EH (cell line): ENCODE data around the gene MICAL2.

Source experiments
- DNase-seq: peaks from one replicate; pipeline ENCODE4 v3.0.0-alpha.2; 2015; ENCODE audit warnings: low read depth

MICAL2 gene

DNA sequence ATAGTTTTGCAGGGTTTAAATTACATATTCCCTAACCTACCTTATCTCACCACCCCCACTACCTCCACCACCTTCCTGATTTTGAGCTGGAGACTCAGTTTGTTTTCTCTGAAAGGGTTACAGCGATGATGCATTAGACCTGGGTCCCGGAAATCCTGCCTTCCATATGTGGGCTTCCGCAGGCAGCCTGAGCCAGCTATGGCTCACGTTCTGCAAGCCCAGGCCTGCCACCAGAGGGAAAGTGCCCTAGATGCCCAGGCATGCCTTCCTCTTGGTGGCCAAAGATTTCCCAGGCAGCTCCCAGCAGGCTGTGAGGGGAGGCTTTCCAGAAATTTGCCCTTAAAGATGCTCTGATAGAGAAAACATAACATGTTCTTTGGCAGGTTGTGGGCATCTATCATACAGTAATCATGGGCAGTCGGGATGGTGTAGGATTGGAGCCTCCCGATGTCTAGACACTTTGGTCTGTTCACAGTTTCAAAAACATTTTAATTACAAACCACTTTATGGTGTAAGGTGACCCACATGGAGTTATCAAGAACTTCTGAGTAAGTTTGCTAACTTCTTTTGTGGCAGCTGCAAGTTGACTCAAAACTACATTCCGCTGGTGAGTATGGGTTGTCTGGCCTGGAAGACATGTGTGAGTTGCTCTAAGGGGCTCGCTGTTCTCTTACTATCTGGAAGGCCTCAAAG is 79.3 kb downstream of the MICAL2 start:
- DNase-seq = no peak

DNA sequence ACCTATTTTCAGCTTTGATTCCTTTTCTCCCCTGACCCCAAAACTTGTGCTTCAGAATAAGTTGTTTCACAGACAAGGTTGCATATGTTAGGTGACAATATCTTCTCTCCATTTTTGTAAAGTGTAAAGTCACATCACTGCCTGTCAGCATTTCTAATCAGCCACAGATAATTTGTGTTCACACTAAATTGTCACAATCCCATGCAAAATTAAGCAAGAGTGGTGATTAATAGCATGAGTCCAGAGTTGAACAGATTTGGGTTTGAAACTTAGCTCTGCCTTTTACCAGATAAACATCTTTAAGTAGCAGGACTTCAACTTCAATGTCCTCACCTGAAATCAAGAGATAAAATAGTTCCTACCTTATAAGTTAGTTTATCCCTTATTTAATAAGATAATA is 80.1 kb downstream of the MICAL2 start:
- no peak for DNase-seq

DNA sequence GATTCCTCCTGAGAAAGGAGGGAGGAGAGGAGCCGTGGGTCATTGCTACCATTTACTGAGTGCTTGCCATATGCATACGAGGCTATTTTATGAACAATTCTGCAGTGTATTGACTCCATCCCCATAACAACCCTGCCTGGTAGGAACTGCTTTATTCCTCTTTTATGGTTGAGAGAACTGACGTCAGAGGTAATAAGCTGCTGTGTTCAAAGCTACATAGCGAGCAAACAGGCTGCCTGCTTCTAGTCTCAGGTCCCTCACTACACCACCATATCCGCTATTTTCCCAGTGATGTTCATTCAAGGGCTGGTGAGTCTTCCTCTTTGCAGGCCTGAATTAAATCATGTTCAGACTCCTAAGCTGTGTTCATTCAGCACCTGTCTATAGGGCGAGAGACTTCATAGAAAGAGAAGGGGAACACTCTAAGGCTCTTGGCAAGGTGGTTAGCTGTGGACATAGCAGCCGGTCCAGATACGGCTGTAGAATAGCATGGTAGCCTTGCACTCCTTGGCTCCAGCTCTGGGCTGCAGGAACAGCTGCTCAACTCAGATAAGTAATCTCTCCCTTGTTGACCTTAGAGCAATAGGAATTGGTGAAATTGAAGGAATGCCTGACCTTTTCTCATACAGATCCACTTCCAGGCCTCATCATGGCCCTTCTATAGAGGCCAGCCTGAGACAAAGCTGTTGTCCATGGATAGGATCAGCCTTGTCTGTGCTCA is 82.6 kb downstream of the MICAL2 start:
- DNase-seq = no peak

DNA sequence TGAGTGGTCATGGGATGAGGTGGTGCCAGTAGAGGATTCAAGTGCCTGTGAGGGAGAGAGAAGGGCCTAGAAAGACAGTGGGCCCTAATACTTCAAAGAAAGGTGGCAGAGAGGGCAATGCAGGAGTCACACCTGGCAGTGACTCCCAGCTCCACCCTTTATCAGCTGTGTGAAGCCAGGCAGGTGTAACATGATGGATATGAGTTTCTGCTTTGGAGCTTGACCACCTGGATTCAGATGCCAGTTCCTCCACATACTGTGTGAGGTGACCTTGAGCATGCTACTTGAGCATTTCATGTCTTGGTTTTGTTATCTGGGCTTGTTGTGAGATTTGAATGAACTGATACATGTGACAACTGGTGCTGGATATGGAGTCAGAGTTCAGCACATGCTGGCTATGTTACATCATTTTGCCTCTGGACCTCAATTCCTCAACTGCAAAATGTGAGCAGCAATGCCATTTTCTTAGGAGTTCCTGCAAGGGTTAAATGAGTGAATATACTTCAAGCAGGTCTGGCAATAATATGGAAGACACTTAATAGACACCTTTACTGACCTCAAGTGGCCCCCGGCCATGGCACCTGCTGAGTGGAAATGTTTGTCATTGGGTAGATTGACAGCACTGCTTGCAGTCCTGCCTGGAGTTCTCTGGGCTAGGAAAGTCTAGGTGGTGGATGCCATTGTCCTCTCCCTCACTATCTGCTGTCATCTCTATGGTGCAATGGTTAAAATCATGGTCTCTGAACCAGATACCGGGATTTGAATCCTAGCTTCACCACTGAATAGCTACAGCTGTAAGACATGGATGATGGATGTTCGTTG is 83.3 kb downstream of the MICAL2 start:
- DNase-seq = no peak

DNA sequence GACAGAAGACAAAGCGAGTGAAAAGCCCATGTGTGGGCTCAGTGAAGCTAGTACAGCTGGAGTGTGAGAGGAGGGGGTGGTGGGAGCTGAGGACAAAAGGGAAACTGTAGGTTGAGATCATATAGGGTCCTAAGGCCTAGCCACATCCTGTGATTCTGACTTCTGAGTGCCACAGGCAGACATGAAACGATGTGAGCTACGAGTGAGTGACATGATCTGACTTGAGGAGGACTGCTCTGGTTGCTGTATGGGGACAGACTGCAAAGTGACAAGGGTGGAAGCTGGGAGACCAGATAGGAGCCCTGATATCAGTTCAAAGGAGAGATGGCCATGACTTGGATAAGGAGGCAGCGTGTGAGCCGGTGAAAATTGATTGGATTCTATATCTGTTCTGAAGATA is 85.4 kb downstream of the MICAL2 start:
- DNase-seq = no peak

DNA sequence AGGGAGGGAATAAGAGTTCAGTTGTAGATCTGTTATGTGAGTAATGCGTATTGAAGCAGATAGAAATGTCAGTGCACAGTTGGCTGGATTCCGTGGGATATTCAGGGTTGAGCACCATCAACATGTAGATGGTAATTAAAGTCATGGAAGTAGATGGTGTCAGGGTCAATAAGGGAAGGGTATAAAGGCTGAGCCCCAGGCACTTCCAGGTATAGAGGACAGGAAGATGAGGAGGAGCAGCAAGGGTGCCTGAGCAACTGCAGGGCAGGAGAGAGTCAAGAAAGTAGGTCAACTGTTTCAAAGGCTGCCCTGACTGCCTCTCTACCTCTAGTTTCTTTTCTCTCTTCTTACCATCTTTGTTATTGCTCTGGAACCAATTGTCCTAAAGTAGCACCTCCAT is 85.9 kb downstream of the MICAL2 start:
- DNase-seq = no peak

DNA sequence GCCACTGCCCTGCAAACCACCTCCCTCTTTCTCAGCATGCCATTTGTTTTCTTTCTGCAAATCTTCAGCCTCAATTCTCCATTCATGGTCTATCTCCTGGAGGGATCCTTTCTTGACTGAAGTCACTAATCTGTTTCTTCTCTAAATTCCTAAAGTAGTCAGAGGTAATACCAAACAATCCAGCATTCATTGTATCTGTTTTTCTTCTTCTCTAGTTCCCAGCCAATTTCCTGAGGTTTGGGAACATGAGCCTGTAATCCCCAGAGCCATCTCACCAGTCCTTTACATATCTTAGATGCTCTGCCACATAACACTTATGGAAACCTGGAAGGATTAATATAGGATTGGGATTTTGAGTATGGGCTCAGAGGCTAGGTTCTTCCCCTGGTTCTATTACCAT is 86.5 kb downstream of the MICAL2 start:
- DNase-seq = peak; percentile 54

DNA sequence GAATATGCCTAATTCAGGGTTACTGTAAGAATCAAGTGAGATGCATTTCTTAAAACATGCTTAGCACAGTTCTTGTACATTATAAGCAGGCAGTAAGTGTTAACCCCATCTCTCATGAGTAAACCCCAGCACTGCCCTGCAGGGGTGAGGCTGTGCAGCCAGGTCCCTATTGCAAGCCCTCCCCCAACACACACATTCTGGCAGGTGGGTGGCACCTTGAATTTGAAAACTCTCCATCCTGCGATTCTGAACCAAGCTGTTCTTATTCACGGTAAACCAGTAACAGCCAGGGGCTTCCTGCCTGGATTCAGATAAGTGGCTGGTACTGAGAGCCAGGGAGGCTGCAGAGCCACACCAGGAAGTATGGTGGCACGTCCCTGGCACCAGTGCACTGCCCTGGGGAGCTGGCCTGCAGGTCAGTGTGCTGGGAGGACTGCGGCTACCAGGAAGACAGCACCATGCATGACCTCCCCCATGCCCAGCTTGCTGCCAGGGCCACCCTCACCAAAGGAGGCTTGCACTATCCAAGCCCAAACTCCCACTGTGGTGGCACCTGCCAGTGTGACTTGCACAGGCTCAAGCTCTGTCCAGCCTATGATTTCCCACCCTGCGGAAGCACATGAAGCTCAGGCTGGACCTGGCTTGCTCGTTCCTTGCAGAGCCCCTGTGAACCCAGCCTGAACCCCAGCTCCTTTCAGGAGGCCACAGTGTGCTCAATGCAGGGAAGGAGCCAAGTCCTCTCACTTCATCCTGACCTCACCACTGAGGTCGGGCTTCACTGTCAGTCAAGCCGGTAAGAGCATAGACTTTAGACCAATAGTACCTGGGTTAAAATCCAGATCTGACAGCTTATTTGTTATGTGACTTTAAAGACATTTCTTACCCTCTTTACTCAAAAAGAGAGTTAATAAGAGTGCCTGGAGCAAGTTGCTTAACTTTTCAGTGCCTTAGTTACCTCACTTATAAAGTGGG is 88.1 kb downstream of the MICAL2 start:
- DNase-seq = no peak

DNA sequence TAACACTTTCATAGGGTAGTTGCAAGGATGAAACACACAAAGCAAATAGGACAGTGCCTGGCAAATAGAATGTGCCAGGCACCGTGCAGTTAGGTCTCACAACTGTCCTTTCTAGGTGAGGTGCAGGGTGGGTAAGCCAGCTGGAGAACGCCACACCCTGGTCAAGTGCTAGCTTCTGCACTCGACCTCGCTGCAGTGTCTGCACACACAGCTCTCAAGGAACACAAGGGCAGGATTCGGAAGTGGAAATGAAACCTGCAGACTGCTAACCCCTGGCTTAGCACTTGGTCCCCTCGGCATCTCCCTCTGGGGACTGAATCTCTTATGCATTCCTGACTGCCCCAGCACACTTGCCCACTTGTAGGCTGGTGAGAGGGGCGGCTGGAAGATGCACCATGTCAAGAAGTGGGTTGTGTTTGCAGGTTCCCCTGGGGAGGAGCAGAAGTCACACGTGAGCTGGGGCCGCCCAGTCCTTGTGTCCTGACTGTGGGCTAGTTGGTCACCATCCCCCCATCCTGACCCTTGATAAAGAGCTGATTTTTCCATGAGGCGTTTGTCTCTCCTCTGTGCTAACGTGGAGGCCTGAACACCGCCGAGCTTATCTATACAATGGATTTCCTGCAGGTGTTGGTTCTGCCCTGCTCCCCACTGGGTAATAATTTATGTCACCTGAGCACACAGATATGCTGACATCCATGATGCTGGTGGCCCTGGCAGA is 89.0 kb downstream of the MICAL2 start:
- DNase-seq = no peak

DNA sequence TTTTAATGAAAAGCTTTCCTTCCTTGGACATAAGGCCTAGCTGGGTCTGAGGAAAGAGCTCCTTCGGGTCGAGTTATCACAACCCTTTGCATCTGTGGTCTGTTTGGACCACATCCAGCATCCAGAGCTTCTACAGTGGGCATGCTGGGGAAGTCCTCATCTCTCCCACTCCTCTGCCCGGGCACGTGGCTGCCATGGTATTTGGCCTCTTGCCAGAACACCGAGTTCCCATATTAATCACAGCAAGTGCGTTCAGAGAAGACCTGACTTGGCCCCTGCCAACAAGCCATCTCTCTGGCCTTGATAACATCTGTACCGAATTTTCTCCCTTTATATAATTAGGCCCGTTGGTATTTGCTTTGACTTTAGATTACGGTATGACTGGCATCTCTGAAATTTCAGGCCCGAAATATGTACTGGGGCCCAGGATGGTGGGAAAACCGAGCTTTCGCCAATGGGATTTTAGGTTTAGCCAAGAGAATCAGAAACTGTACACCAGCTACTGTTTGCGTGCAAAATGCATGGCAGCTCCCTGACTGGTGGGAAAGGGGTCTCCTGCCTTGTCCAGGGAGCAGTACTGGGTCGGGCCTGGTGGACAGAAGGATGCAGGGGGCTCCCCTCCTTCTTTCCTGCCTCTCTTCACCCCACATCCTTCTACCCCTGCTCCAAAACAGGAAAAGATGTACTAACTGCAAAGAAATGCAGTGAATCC is 90.0 kb downstream of the MICAL2 start:
- peak; percentile 99 for DNase-seq

DNA sequence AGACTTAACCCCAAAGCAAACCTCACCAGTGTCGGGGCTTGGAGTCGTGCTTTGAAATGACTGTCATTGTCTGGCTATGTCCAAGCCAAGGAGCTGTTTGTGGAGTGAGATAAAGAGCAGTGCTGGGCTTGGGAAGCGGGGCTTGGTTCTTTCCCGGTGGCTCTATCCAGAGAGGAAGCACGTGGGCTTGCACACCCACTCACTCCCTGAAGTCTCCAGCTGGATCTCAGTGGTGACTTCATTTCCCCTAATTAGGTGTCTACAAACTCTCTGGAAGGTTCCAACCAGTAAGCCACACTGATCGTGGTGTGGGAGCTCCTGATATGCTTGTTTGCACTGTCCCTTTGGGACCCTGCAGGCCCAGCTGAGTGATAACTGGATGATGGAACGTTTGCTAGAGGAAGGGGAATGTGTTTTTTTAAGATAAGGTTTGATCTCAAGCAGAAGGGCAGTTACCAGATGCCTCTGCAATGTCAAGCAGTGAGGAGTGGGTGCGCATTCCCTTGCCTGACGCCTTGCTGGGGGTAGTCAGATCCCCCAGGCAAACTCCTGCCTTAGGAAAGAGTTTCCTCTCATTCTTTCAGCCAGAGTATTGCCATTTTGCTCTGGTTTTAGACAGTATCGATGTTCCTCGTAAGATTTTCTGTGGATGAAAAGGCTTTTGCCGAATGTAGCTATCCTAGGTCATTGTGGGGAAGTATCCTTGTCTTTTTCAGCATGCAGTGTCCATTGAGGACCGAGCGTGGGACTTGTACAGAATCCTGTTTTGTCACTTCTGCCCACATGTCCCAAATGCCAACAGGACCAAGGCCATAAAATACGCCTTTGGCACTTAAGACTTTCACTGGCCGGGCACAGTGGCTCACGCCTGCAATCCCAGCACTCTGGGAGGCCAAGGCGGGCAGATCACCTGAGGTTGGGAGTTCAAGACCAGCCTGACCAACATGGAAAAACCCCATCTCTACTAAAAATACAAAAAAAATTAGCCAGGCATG is 90.9 kb downstream of the MICAL2 start:
- DNase-seq = peak; percentile 100

DNA sequence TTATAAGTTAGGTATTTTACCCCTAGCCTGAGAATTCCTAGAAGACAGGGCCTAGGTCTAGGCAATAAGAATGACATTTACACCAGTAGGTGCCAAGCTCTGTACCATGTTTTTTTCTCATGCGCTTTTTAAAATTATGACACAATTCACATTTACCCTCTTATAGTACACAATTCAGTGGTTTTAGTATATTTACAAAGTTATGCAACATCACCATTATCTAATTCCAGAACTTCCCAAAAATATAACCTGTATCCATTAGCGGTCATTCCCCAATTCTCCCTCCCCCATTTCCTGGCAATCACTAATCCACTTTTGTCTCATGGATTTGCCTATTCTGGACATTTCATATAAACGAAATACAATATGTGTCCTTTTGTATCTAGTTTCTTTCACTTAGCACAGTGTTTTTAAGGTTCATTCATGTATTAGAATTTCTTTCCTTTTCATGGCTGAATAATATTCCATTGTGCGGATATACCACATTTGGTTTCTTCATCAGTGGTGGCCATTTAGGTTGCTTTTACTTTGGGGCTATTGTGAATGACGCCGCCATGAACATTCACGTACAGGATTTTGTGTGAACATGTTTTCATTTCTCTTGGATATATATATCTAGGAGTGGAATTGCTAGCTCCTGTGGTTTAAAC is 92.4 kb downstream of the MICAL2 start:
- no peak for DNase-seq

DNA sequence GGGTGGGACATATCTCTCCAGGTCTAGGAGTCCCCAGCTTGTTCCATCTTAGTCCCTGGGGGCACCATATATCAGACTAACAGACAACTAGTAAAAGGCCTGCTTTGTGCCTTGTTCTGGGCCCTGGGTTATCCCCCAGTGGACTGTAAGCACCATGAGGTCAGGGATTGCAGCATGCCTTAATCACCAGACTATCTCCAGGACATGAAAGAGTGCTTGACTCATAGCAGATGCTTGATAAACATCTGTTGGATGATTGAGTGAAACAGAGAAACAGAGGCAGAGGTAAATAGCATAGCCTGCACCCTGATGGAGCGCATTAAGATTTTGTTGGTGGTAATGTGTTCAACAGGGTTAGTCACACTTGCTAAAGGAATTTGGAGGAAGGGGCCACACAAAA is 94.1 kb downstream of the MICAL2 start:
- no peak for DNase-seq

DNA sequence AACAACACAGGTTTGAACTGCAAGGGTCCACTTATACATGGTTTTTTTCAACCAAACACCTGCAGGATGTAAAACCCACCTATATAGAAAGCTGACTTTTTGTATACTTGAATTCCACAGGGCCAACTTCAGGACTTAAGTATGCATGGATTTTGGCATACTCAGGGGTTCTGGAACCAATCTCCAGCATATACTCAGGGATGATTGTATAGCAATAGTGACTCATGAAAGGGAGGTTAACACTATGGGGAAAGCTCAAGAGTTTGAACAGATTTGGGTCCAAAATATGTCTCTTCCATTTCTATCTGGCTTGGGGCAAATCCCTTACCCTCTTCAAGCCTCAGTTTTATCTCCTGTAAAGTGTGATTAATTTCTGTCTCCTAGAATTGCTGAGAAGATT is 94.9 kb downstream of the MICAL2 start:
- peak; percentile 74 for DNase-seq

DNA sequence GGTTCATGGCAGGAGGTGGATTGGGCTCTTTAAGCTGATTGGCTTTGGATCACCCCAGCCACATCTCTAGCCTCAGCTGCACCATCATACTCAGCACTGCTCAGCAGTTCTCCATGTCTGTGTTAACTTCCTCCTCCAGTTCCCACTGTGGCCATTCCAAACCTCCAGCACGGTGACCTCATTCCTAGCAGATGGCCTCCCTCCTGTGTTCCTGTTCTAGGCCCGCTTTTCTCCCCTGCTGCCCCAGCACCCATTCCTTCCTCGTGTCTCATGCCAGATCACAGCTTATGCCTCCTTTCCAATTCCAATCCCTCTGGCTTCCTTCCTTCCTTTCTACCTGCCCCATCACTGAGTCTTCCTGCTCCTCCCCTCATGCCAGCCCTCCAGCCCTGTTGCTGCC is 96.1 kb downstream of the MICAL2 start:
- DNase-seq = peak; percentile 62

DNA sequence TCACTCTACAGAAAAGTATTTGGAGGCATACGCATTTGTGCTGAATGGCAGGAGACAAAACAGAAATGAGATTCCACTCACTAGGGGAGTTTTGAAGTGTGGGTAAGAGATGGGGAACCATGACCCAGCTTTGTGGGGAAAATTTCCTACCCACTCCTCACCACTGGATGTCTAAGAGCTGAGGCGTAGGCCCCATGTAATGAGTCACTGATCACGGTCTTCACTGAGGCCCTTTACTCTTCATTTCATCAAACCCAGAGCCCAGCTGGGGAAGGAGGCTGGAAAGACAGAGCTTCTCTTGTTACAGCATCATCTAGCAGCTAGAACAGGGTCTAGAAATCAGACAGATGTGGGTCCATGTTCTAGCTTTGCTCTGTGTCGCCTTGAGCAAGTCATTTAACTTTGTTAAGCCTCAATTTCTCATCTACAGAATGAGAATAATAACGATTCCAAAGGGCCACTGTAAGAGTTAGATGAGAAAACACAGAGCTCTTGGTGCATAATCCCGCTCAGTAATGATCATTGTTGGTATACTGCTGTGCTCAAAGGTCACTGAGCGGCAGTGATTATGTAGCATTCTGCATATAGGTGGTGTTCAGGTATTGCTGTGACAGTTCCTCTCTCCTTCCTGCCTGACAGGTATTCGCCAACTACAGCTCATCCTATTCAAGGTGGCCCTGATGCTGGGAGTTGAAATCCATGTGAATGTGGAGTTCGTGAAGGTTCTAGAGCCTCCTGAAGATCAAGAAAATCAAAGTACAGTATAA is 97.2 kb downstream of the MICAL2 start:
- peak; percentile 83 for DNase-seq

DNA sequence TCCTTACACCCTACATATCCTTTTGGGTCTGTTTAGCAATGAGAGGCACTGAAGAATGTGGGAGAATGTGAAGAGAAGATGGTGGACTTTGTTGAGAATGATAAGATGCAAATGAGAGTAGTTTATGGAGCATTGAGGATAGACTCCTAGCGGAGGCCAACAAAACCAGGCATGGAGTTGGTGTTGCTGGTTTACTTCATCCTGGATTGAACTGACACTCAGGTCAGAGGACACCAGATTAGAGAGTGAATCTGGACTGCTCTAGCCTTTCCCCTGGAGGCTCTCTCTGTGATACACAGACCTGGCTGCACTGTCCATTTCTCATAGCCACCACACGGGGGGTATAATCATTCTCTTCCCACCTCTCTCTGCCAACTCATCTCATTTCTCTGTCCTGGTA is 98.7 kb downstream of the MICAL2 start:
- no peak for DNase-seq

DNA sequence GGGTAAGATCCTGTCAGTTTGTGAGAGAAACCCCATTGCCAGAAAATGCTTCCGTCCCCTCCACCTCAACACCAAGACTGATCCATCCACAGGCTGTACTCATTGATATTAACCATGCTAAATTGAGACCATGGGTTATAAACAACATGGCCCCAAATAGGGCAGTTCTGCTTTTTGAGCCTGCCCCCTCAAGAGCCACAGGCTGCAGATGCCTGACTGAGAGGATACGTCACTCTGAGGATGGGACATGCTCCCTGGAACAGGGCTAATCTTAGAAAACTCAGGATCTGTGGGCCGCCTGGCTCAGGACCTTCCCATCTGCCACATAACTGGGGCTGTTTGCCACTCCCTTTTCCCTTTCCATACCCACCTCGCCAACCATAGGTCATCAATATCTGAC is 99.8 kb downstream of the MICAL2 start:
- DNase-seq = no peak
